GM12872 (cell line): ENCODE results near the gene ARL14EPL.

ENCODE experiments used
- CTCF ChIP-seq: IDR thresholded peaks from 3 replicates; pipeline ENCODE4 v1.5.1; 2011; ENCODE audit warnings: low read depth, mild to moderate bottlenecking, low read length, moderate library complexity; ENCODE audit not compliant: insufficient read depth

ARL14EPL gene

GRCh38 chr5:116032991-116033390 is 719 bp downstream of the ARL14EPL start:
- no peak for TF ChIP-seq CTCF

- no peak for TF ChIP-seq CTCF
Measured at GRCh38 chr5:116035123-116035522, 2.9 kb downstream of the ARL14EPL start.

- TF ChIP-seq CTCF: no peak
Measured at GRCh38 chr5:116037236-116037822, 5.1 kb downstream of the ARL14EPL start.

GRCh38 chr5:116038817-116039216 is 6.5 kb downstream of the ARL14EPL start:
- no peak for TF ChIP-seq CTCF

- no peak for TF ChIP-seq CTCF
Measured at GRCh38 chr5:116042375-116042774, 10.1 kb downstream of the ARL14EPL start.

GRCh38 chr5:116044073-116044472 is 11.8 kb downstream of the ARL14EPL start:
- TF ChIP-seq CTCF: no peak

GRCh38 chr5:116045821-116046220 is 13.5 kb downstream of the ARL14EPL start:
- TF ChIP-seq CTCF: no peak
